DMS53 treated with DMSO at 0.1 percent for 48 hours (cell line): ENCODE measurements around the gene PLEKHA1.

Source experiments
- DNase-seq: peaks from one replicate; lab custom pipeline; 2025; ENCODE audit not compliant: unreplicated experiment; lab: John Stamatoyannopoulos, UW

The PLEKHA1 gene

DNA sequence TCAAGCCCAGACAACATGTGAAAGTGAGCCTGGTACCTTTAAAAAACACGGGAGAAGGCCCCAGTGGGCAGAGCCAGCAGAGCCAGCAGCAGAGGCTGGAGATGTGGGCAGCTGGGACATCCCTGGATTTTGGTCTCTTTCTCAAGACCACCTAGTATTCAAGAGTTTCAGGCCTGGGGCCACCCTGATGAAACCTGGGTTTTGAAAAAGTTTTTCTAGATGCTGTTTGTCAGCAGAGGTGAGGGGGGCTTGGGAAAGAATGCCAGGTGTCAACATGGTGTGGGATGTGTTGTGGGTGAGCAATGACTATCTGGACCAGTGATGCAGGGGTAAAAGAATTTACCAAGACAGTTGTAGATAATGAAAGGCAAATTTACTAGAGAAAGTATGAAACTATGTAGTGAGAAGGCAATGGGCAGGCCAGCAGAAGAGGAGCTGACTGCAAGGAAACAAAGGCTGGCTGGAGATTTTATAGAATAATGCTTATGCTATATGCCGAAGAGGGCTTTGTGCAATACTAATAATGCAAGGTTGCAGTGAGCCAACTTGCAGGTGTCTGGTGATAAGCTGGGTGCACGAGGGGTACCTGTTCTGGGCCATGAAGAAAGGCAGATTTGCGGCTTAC is 28.1 kb upstream of the PLEKHA1 start:
- no peak for DNase-seq

DNA sequence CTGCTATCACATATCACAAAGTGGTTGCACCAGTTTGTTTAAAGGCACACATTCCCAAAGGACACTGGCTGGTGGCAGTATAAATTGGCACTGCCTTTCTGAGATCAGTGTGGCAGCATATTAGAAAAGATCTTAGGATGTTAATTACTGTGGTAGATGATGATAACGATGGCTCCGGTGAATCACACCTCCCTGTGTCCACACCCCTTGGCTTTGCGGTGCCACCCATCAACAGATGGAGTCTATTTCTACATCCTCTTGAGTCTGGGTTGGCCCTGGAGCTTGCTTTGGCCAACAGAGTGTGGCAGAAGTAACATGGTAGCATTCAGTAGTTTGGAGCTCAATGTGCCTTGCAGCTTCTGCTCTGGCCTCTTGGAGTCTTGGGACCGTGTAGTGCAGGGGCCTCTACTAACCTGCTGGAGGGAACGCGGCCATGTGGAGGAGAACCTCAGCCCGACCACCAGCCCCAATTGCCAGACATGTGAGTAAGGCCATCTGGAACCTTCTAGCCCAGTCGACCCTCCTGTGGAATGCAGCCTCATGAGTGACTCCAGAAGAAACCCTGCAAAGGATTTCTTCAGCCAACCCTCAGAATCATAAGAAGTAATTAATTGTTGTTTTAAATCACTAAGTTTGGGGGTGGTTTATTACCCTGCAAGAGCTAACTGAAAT is 27.2 kb upstream of the PLEKHA1 start:
- DNase-seq: no peak

DNA sequence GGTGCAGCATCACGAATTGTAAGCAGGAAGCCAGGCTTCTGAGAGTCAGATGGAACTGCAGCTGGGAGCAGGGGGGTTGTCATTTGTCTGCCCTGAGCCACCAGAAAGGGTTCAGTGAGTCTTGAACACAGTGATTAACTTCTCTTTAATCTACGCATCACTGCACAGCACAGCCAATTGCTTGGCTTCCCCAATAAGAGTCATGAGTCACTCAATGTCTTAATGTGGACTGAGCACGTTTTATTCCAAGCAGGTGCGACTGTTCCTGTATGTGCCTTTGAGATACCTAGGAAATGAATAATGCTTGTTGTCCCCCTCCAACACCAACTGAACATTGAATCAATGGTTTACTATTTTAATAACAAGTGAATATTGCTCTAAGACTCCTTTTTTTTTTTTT is 26.0 kb upstream of the PLEKHA1 start:
- DNase-seq: peak; percentile 81

DNA sequence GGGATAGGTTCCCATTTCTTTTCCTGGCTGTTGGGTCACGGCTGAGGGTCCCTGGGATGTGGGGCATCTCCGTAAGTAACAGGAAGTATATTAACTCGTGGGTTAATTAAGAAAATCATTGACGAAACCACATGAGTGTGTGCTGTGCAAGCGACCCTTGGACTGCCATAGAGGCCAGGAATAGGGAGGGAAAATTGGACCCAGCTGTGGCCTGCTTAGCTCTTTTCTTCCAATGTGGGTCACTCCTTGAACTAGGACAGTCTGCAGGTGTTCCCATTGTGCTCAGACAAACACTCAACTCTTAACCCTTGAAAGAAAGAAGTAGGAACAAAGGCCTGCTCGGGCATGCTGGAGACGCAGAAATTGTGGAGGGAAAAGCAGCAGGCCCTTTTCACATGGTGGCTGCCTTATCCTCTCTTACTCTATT is 25.6 kb upstream of the PLEKHA1 start:
- DNase-seq: peak; percentile 51

DNA sequence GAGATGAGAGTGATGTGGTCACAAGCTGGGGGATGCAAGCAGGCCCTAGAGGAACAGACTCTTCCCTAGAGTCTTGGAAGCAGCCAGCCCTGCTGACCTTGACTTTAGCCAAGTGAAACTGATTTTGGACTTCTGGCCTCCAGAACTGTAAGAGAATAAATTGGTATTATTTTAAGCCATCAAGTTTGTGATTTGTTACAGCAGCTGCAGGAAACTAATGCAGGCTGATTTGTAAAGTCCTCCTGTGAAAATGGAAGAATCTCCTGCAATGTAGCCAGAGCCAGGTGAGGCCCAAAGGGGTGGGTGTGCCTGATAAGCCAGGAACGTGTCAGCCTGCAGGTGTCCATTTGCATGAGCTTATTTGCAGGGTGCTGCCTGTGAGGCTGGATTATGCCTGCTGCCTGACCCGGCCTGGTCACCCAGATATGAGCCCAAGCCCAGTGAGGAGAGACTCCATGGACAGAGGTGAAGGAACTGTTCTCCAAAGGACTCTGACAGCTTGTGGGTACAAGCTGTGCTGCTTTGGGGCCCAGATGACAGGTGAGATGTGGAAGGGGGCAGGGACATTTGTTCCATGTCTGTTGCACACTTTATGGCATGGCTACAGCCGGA is 24.6 kb upstream of the PLEKHA1 start:
- DNase-seq: no peak

DNA sequence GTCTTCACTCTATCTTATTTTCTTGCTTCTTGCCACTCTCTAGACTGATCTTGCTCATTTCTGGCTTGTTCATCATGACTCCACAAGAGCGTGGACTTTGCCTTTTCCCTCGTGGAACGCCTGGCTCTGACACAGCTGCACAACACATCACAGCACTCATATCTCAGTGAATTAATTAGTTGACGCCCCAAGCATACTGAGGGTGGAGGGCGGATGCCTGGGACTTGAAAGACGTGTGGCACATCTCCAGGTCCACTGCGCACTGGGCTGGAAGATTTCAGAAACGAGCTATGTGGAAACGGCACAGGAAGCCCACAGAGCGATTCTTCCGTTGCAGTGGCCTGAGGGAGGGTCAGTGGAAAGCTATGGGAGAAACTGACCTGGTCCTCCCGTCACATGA is 23.6 kb upstream of the PLEKHA1 start:
- no peak for DNase-seq

DNA sequence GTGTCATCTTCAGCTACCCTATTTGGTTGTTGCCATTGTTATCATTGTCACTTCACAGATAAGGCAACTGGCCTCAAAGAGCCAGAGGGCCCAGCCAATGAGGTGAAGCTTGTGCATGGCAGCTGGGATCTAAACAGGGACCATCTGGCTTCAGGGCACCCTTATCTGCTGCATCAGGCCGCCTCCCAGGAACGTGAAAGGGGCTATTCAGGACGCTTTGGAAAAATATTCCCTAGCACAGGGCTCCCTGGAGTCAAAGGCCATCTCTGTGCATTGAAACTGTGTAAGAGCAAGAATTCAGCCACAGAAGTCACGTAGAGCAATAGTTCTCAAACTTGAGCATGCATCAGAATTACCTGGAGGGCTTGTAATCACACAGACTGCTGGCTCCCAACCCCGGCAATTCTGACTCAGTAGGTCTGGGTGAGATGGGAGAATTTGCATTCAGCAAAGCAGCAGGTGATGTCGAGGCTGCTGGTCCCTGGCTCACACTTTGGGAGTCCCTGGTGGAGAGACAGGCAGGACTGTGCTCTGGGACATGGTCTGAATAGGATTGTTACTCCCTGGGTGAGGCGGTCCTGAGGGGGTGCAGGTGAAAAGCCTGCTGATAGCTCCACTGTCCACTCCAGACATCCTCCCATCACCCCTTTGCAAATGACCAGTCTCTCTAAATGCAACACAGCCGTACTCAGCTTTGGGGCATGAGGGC is 21.5 kb upstream of the PLEKHA1 start:
- no peak for DNase-seq

DNA sequence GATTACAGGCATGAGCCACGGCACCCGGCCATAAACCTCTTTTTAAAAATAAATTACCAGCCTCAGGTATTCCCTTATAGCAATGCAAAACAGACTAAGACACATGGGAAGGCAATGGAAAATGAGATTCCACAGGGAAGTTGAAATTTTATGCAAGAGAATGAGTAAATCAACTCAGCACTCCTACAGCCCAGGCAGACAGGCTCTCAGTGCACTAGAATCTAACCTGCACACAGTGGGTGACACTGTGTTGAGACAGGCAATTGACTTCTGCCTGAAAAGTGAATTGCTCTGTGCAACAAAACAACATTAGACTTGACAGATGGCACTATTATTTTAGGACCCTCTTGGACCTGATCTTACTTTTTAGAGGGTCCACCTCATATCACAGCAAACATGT is 20.1 kb upstream of the PLEKHA1 start:
- no peak for DNase-seq

DNA sequence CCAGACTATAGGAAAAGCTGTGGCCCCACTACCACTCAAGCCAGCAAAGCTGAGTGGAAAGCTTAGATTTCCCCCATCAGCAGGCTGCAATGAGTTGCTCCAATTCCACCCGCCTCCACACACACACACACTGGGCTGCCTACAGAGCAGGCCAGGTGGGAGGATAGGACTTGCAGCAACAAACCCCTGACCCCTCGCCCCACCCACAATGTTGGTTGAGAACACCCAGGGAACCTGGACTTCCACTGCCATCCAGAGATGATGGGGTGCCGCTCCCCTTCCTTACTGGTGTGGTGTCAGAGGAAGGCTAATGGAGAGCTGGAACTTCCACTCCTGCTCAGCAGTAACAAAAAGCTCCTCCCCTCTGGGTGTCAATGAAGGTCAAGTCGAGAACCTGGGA is 16.8 kb upstream of the PLEKHA1 start:
- DNase-seq: no peak

DNA sequence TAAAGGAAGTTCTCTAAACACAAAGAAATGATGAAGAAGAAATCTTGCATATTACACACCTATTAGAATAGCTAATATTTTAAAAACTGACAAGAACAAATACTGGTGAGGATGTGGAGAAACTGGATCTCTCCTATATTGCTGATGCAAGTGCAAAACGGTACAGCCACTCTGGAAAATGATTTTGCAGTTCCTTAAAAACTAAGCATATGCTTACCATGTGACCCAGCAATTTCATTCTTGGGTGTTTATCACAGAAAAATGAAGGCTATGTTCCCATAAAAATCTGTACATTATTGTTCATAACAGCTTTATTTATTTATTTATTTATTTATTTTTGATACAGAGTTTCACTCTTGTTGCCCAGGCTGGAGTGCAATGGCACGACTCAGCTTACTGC is 14.9 kb upstream of the PLEKHA1 start:
- DNase-seq: no peak

DNA sequence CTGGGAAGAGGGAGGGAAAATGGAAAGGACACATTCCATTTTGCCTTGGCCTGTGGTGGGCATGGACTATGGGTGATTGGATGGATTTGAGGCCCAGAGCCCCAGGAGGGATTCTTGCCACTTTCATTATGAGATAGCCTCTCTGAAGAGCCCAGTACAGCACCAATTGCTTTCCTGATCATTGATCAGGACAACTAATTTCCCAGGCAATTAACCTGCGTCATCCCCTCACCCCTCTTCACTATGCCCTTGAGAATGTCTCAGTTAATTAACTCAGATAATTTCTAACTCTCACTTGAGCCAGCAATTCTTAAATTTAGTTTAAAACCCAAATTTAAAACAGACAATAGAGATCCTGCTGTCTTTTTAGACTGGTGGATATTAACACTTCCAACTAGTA is 13.5 kb upstream of the PLEKHA1 start:
- DNase-seq: no peak

DNA sequence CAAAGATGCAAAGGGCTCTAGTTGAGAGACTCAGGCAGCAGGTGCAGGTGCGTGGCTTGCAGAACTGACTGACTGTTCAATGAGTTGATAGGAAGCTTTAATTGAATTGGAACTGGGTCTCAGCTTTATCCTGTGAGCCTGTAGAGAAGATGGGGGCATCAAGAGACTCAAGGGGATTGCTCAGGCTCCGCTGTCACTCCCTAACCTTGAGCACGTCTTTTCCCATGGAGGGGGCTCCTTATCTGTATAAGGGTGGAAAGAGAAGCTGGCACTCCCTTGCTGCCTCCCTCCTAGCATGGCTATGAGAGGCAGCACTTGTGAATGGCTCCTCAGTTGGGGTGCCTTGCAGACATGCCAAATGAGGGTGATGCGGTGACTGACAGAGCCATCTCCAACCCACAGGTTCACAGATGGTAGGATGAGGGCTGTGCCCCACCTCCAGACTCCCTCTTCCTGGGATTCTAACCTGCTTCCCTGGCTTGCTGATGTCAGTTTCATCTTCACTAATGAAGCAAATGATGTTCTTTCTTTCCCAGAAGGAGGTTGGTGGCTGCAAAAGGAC is 12.4 kb upstream of the PLEKHA1 start:
- DNase-seq: no peak

DNA sequence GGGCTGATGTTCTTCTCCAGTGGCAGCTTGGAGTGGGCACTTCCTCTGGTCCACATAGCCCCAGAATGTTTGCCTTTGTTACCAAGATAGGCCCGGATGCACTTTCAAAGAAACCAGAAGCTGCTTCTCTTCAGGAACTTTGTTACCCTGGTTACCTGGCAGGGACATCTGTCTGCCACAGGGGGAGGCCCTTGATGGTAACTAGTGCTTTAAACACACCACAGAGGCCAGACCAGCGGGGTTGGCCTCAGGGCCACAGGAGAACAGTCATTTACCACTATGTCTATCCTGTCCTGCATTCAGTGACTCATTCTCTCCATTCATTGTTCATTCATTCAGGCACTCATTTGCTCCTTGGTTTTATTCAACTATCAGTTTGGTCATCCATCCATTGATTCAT is 11.9 kb upstream of the PLEKHA1 start:
- no peak for DNase-seq

DNA sequence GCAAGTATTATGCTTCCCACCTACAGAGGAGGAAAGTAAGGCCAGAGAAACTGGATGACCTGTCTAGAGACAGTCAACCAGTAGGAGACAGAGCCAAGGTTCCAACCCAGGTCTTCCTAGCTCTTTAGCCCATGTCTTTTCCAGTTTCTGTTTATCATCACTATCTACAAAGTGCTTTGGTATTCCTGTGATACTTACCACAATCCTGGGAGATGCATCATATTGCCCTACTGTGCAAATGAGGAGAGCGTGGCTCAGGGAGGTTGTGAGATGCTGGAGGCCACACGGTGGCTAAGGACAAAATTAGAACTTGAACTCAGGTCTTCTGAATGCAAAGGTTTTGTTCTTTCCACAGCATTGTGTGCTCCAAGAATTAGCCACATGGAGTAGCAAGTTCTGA is 11.2 kb upstream of the PLEKHA1 start:
- DNase-seq: no peak

DNA sequence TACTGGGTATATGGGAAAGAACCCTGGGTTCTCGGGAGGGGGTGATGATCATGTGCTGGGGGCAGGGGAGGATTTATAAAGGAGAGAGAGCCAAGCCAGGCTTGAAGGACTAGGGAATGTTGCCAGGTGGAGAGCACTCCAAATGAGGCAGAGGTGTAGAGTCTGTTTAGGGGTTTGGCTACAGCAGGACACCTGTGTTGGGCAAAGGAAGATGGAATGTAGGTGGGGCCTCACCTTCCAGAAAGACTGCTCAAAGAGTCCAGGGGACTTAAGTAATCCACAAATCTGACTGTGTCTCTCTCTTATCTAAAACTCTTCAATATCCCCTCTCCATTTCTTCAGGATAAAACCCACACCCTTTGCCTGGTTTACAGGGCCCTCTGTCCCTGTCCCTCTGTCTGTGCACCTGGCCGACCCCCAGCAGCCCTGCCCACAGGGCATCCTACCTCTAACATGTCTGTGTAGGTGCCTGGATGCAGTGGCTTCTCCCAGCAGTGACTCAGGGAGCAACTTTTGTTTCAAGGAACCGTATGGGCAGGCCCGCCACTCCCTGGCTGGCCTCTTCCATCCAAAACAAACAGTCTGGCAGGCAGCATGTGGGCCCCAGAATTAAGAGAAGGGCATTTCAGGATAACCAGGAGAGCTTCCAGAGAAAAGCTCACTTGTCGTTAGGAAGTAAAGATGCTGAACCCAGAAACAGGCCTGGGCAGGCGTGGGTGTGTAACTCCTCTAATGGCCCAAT is 10.6 kb upstream of the PLEKHA1 start:
- DNase-seq: no peak

DNA sequence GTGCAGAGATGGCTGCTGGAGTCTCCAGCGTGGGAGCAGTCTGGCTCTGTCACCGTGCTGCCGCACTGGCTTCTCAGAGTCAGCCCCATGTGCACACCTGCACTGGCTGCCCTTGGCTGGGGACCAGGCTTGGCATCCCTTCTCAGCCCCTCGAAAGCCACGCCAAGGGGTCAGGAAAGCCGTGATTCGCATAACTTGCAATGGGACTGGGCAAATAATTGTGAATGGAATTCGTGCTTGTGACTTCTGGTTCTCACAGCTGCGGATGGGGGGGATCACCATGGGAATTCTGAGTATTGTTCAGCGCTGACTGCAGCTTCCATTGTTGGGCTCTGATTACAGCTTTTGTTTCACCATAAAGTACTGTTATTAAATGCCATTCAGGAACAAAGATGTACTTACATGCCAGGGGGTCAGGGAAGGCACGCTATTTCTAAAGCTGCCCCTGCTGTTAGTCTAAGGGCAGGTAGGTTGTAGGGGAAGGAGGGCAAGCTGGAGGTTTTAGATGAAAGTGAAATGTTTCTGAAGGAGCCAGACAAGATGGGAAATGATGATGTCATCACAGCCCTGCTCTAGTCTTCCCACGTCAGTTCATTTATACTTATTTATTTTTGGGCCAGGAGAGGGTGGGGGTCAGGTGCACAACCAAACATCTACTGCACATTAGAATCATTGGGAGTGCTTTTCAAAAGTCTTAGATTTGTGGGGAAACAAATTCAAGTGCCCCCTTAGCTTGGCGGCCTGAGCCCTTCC is 5.8 kb upstream of the PLEKHA1 start:
- no peak for DNase-seq

DNA sequence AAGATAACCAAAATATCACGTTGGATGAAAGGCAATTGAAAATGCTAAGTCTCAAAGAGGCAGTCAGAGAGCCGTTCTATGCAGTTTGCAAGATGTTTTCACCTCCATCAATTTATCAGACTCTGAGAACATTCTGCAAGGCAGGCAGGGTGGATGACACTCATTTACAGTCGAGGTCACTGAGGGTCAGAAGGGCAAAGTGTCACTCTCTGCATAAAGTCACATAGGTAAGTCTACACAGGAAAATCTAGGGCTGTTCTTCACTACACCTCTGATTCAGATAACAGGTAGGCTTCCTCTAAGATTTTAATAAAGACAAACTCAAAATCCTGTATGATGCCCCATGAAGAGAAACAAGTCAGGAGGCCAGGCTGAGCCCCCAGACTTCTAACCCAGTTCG is 1.4 kb upstream of the PLEKHA1 start:
- DNase-seq: no peak

DNA sequence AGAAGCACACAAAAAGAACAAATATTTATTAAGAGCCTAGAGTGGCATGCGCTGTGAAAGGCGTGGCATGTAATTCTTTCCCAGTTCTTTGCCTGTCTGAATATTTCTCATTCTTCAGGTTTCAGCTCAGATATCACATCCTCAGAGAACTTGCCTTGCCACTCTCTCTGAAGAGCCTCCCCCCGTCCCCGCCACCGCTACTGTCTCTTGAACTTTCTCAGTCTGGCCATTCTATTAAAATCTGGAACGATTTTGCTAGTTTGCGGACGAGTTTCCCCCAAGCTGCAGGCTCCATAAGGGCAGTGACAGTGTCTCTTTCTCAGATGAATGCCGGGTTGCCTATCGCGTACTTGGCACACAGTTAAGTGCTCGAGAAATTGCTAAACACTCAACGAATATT is 787 bp upstream of the PLEKHA1 start:
- no peak for DNase-seq

DNA sequence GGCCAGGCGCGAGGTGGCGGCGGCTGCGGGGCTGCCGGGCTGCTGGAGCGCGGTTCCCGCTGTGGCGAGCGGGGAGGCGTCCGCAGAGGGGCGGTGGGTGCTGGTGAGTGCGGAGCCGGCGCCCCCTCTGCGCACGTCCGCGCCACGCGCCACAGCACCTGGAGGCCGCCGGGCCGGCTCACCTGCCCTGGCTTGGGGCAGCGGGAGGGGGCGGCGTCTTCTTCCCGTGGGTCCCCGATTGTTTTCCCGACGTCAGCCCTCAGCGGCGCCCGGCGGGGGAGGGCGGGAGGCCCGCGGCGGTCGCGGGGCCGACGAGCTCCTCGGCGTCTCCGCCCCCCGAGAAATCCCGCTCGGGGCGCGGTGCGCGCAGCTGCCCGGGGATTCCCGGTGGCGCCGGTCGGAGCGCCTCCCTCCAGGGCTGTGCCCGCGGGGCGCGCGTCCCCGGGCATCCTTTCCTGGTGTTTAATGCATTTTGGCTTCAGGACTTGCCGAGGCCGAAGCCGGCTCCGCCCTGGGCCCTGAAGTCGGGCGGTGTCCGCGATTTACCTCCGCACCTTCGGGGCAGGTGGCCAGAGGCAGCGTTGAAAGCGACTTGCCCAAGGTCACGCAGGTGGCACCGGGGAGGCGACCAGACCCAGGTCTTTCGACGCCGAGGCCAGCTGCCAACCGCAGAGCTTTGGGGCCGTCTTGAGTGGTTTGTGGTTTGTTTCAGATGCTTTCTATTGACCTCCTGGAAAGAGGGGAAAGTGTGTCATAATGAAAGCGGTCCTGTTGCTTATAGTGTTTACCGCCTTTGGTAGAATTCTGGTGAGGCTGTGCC is 561 bp downstream of the PLEKHA1 start:
- peak; percentile 22 for DNase-seq
